ENCODE data around the gene ERGIC2.

The ERGIC2 gene

DNA sequence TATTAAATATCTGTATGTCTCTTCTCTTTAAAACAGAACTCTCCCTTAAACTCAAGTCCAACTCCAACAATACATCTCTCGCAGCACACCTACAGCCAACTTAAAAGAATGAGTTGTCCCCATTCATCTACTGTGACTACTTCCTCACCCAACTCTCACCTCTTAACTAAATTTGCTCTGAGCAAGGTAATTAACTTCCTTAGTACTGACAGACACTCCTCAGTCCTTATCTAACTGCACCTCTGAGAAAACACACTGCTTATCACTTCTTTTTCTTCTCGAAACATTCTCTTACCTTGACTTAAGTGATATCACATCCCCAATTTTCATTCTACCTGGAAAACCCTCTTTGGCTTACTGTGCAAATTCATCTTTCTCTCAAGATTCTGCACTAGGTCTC is 7.0 kb downstream of the ERGIC2 start:
- DNase-seq = no peak

DNA sequence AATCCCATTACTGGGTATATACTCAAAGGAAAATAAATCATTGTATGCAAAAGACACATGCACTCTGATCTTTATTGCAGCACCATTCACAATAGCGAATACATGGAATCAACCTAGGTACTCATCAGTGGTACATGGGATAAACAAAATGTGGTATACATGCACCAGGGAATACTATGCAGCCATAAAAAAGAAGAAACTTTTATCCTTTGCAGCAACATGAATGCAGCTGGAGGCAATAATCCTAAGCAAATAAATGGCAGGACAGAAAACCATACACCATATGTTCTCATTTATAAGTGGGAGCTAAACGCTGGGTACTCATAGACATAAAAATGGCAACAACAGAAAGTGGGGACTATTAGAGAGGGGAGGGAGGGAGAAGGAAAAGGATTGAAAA is 15.9 kb downstream of the ERGIC2 start:
- DNase-seq = no peak

- DNase-seq = no peak
These were observed 26.0 kb downstream of the ERGIC2 start for GRCh38 chr12:29354954-29355353.

GRCh38 chr12:29350080-29350479 is 30.9 kb downstream of the ERGIC2 start:
- DNase-seq = peak; percentile 42

DNA sequence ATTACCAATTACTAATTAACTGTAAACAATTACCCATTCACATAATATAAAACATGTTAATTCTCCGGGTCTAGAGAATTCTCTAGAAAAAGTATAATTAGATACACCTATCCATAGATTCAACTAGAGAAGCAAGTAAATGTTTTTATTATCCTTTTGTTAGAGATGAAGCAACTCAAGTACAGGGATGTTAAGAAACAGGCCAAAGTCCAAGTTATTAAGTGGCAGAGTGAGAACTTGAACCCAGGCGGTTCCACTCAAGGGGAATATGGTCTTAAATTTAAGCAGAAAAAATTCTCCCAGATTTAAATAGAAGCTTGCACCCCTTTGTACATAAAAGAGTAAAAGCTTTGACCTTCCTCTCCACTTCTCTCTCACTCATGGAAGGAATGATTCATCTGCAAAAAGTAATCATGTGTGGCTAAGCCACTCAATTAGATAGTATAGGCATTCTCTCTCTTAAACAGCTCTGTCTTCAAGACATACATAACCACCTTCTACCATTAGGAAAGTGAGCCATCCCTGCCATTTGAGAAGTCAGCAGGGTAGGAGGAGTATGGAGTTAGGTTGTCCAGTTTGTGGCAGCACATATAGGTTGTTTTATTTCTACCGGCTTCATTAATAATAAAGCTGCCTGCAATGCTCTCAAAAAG is 34.1 kb downstream of the ERGIC2 start:
- DNase-seq = no peak

DNA sequence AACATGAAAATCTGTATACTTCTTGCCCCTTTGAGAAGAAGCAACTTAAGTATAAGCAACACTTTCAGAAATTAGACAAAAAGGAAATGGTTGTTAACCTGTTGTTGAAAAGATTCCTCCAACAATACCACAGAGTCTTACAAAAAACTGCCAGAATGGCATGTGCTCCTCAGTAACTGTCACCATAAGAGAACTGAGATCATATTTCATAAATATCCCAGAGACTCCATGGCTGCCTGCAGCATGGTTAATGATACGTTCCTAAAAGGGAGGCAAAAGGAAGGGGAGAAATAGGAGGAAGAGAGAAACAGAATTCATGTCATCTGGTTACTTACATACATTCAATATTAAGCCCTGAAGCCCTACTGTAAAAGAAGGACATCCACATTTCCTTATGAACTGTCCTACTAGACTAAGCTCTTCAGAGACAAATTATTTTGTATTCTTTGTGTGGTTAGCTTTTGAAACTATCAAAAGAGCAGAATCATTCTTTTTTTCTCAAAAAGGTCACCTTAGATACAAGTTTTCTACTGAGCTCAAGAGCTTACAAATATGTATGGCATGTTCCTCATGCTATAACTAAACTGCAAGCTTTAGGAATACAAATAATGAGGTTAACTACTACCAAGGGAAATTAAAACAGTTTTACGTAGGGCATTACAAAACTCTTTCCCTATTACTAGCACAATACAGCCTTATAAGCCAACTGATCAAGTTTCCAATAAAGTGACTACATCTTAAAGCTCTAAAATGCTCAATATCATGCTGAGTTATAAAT is 37.8 kb downstream of the ERGIC2 start:
- no peak for DNase-seq

- DNase-seq = no peak
These were observed 43.6 kb downstream of the ERGIC2 start for GRCh38 chr12:29337325-29337724.

DNA sequence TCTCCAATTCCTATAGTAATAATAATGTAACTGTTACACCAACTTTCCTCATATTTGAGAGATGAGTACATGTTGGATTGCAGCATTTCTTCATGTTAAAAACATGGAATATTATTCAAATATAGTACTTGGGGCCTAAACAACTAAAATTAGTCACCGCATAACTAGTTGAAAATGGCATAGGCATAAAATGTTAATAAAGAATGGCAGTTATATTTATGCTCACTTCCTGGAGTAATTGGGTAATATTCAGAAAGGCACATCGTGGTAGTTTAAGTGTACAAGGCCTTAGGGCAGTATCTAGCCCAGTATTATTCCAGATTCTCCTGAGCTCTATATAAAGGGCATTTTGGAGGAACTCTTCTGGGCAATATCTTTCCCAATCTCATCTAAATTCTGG is 46.0 kb downstream of the ERGIC2 start:
- peak; percentile 56 for DNase-seq

DNA sequence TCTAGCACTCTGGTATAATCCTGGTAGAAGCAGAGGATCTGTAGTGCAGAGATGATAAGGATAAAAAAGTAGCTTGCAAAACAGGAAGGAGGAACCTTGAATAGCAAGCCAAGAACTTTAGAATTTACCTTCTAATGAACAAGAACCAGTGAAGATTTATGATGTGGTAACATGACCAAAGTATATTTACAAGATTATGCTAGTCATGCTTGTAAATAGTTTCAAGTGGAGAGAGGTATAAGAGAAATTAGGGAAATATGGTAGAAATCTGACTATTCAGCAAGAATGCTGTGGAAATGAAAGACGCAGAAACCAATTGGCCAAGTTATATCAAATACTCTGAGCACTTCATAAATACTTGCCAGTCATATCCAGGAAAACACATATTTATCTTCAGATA is 47.8 kb downstream of the ERGIC2 start:
- no peak for DNase-seq

- no peak for DNase-seq
These were observed 51.6 kb downstream of the ERGIC2 start for GRCh38 chr12:29329411-29329810.

DNA sequence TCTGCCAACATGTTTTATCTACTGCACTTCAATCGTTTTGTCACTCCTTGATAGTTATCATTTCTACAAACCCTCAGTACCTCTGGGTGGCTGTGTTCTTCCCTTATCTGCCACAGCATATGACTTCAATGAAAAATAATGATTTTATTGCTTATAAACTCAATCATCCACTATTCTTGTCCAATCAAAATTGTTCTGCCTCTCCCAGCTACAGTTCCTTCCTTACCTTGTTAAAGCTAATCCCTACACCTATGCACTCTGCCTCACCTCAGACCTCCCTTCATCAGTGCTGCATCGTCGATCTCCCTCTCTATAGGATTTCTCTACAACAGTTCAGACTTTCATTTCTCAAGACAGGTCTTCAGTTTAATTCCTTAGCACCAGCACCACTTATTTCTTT is 58.8 kb downstream of the ERGIC2 start:
- DNase-seq = no peak

DNA sequence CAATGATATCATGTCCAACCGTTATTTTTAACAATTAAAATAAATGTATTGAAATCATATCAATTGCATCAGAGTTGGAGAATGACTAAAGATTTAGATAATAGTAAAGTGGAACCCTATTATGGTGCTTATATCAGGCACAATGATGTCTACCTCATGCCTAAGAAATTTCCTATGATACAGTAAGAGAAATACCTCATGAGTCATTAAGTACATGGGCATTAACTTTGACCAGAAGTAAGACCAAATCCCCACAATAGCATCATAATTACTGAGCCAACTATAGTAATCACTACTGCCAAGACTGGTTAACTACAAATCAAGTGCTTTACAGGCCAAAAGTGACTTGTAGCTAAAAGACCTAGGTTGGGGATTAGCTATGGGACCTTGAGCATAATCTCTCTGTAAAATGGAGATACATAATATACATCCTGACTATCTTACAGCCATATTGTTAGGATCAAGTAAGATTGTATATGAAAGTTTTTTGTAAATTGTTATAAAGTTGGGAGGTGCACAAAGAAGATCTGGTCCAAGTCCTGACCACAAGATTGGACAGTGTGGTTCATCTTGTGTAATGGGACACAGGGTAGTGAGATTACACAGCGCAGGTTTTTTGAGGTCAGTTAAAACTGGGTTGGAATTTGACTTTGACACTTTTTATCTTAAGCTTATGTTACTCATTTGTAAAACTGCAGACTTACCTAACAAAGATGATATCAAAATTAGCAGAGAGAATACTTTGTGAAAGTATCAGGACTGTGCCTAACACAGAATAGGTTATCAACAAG is 60.5 kb downstream of the ERGIC2 start:
- peak; percentile 98 for DNase-seq

DNA sequence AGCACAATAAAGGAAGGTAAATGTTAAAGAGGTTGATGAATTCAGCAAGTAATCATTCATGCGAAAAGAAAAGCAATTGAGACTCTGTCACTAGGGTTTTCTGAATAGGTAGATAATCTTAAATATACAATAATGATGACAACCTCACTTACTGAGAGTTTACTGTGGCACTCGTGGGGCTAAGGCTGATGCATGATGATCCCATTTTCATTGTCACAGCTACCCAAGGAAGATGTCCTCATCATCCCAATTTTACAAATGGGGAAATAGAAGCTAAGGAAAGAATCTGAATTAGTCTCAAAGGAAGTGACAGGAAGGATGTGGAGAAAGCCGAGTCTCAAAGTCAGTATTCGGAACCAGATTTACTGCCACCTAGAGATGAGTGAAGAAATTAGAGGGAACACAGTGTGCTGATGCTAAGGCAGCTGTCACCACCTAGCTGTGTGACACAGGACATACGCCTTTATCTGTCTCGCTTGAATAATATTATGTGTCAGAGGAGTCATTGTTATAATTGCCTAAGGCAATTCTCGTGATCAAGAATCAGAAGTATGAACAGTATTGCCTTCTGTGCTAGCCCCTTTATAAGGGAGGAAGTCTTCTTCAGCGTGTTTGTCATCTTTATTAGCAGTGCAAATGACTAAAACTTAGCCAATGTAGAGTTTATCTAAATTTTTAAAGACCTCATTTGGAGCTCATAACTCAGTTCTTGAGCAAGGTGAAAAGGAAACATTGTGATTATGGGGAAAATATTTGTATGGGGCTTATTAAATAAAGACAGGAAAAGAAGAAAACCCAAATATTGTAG is 63.2 kb downstream of the ERGIC2 start:
- DNase-seq = peak; percentile 75

GRCh38 chr12:29316752-29317151 is 64.2 kb downstream of the ERGIC2 start:
- DNase-seq = no peak

DNA sequence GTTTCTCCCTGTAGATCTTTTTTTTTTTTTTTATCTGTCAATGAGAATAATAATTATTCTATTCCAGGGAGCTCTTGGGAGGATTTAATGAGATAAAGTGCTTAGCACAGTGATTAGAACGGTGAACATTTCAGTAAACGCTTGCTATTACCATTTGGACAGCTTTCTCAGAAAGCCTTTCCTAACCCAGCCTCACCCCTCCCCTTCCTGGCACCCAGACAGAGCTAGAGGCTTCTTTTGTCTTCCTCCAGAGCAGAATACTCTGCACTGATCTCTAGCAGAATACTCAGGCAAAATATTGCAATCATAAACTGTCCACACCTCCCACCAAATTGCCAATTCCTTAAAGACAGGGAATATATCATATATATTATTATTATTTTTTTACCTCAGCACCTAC is 66.6 kb downstream of the ERGIC2 start:
- no peak for DNase-seq

GRCh38 chr12:29310899-29311298 is 70.1 kb downstream of the ERGIC2 start:
- DNase-seq = no peak

GRCh38 chr12:29309320-29309902 is 71.6 kb downstream of the ERGIC2 start:
- peak; percentile 13 for DNase-seq

DNA sequence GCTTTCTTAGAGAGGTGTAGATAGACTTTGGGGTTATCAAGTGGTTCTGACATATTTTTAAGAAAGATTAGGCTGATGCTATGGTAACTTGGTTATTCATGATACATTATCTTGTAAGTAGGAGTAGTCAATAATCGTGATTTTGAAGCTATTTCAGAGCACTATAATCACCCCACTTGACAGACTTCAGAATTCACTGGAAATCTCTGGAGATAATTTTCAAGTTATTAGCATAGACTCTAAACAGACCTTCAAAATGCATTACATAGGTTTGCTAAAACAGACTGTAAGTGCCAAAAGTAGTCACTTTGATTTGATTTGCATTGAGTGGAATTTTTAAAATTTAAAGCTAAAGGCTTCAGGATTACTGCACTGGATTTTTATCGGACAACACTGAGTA is 74.3 kb downstream of the ERGIC2 start:
- no peak for DNase-seq

DNA sequence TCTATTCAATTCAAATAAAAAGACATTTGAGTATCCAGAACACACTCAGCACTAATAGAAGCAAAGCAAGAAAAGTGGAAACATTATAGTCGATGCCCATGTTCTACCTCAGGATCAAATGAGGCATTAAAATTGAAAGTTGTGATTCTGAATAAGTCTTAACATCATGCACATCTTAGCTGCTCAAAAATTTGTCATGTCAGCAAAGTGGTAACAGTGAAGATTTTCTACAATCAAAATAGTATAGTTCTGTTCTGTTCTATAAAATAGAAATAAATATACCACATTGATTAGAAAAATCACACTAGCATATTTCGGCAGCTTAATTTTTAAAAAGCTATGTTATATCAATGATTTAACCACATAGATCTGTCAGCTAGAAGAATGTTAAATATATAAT is 74.7 kb downstream of the ERGIC2 start:
- DNase-seq = no peak

DNA sequence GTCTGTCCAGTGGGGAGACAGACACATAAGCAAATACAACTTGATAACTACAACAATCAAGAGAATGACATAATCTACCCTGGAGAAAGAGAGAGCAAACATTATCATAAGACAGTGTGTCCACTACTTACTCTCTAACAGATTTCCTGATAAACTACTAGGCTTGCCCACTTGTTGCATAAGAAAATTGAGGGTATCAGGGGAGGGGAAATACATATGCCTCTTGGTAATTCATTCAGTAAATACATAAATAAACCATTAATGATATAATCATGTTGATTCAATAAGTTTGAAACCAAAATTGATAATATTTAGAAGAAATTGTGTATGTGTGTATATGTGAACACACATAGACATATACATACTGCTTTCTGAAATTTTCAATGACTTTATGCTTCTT is 76.6 kb downstream of the ERGIC2 start:
- no peak for DNase-seq

DNA sequence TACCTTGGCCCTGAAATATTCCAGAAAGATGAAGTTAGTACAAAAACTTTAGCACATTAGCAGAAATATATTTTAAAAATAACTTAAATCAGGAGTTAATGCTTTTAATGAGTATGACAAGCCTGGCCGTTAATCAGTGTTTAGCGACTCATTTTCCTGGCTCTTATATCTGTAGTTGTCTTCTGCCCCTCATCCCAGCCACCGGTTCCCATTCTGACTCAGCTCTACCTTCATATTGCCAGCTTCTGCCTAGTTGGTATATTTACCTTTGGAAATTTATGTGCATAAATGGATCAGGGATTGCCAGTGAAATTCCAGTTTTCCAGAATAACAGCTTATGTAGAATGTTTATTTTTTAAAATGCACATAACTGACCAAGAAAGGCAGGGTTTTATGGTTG is 79.9 kb downstream of the ERGIC2 start:
- DNase-seq = no peak

GRCh38 chr12:29299633-29300032 is 81.3 kb downstream of the ERGIC2 start:
- DNase-seq = no peak

GRCh38 chr12:29291226-29291625 is 89.7 kb downstream of the ERGIC2 start:
- no peak for DNase-seq
